ENCODE data around the gene NAALAD2. TPM values are rescaled to one million over a fixed set of nuclear protein-coding genes. Genes with fewer than 3 reads are reported as not detected.

Gene NAALAD2
- total RNA-seq, 2 donors from 2014 or later = 3.3 to 8.8 TPM

DNA sequence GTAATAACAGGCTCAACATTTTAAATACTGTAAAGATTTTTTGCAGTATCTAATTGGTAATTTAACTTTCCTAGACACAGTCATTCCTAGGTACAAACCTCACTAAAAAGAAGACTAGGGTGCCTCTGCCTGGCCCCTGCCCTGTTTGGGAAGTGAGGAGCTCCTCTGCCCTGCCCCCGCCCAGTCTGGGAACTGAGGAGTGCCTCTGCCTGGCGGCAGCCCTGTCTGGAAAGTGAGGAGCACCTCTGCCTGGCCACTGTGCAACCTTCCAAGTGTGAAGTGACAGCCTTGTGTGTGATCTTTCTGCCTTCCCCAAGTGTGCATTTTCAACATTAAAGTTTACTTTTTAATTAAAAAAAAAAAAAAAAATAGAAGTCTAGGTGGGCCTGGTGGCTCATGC, 84.1 kb downstream of the NAALAD2 start:
- Mint-ChIP-seq H3K27me3 (ENCODE audit: insufficient read depth) (no peaks in the 10 kb centered on the region), H3K4me1 (peaks cover 19% of the 10 kb centered on the region), H3K36me3 (ENCODE audit: low read depth) (peaks cover 26% of the 10 kb centered on the region), H3K4me3 (no peak overlapping the region), H3K27ac (no peak overlapping the region), H3K9me3 (peaks cover 16% of the 10 kb centered on the region)
- 88% methylated on average over 2 of the region's 2 CpGs; no CpG with 5 or more reads in 1 of the 2 experiments for WGBS, 2 experiments (ENCODE audit: insufficient coverage in 1 of 2, insufficient read length in 1 of 2)
- Histone ChIP-seq H3K27ac (ENCODE audit: low read depth, low read length) (no peak overlapping the region), H3K27me3 (ENCODE audit: control insufficient read depth, insufficient read depth, low read length, poor library complexity, severe bottlenecking) (no peaks in the 10 kb centered on the region), H3K36me3 (ENCODE audit: control insufficient read depth, insufficient read depth, low read length) (peaks cover 53% of the 10 kb centered on the region), H3K4me3 (ENCODE audit: low read length) (no peak overlapping the region), H3K9me3 (ENCODE audit: control insufficient read depth, low read length) (peaks cover 21% of the 10 kb centered on the region), H3K9ac (ENCODE audit: extremely low read depth, low read length, poor library complexity, severe bottlenecking) (no peak overlapping the region), H3K4me1 (ENCODE audit: control insufficient read depth, insufficient read depth, low read length) (peaks cover 4% of the 10 kb centered on the region)
- DNase-seq = peak; percentile 69
- TF ChIP-seq CTCF (conservative IDR thresholded peaks at IDR 0.05) = no peak

- Histone ChIP-seq H3K4me3 (ENCODE audit: low read length) (peak overlapping the region; percentile 93), H3K9ac (ENCODE audit: extremely low read depth, low read length, poor library complexity, severe bottlenecking) (no peak overlapping the region), H3K36me3 (ENCODE audit: control insufficient read depth, insufficient read depth, low read length) (peaks cover 44% of the 10 kb centered on the region), H3K27me3 (ENCODE audit: control insufficient read depth, insufficient read depth, low read length, poor library complexity, severe bottlenecking) (no peaks in the 10 kb centered on the region), H3K27ac (ENCODE audit: low read depth, low read length) (no peak overlapping the region), H3K4me1 (ENCODE audit: control insufficient read depth, insufficient read depth, low read length) (peaks cover 4% of the 10 kb centered on the region), H3K9me3 (ENCODE audit: control insufficient read depth, low read length) (peaks cover 21% of the 10 kb centered on the region)
- DNase-seq = no peak
- no peak for TF ChIP-seq CTCF (conservative IDR thresholded peaks at IDR 0.05)
- WGBS, 2 experiments (ENCODE audit: insufficient coverage in 1 of 2, insufficient read length in 1 of 2) = 96 to 100% methylated on average over 3 to 6 of the region's 6 CpGs
- Mint-ChIP-seq H3K4me1 (peaks cover 22% of the 10 kb centered on the region), H3K27ac (no peak overlapping the region), H3K36me3 (ENCODE audit: low read depth) (peaks cover 22% of the 10 kb centered on the region), H3K4me3 (no peak overlapping the region), H3K9me3 (peaks cover 16% of the 10 kb centered on the region), H3K27me3 (ENCODE audit: insufficient read depth) (no peaks in the 10 kb centered on the region)
These were observed 85.0 kb downstream of the NAALAD2 start for GRCh38 chr11:90219438-90219837.

GRCh38 chr11:90220391-90220790, 85.9 kb downstream of the NAALAD2 start:
- Histone ChIP-seq H3K36me3 (ENCODE audit: control insufficient read depth, insufficient read depth, low read length) (peaks cover 37% of the 10 kb centered on the region), H3K27ac (ENCODE audit: low read depth, low read length) (no peak overlapping the region), H3K9ac (ENCODE audit: extremely low read depth, low read length, poor library complexity, severe bottlenecking) (no peak overlapping the region), H3K4me3 (ENCODE audit: low read length) (peak overlapping the region; percentile 93), H3K9me3 (ENCODE audit: control insufficient read depth, low read length) (peaks cover 21% of the 10 kb centered on the region), H3K27me3 (ENCODE audit: control insufficient read depth, insufficient read depth, low read length, poor library complexity, severe bottlenecking) (no peaks in the 10 kb centered on the region), H3K4me1 (ENCODE audit: control insufficient read depth, insufficient read depth, low read length) (peaks cover 4% of the 10 kb centered on the region)
- 80 to 100% methylated on average over 1 of the region's 1 CpG for WGBS, 2 experiments (ENCODE audit: insufficient coverage in 1 of 2, insufficient read length in 1 of 2)
- no peak for DNase-seq
- peaks cover 16% of the 10 kb centered on the region for H3K9me3 Mint-ChIP-seq
- peaks cover 22% of the 10 kb centered on the region for H3K36me3 Mint-ChIP-seq (ENCODE audit: low read depth)
- no peak overlapping the region for H3K4me3 Mint-ChIP-seq
- TF ChIP-seq CTCF (conservative IDR thresholded peaks at IDR 0.05) = no peak
- no peaks in the 10 kb centered on the region for H3K27me3 Mint-ChIP-seq (ENCODE audit: insufficient read depth)
- no peak overlapping the region for H3K27ac Mint-ChIP-seq
- H3K4me1 Mint-ChIP-seq = peaks cover 22% of the 10 kb centered on the region

Measured in endodermal cell (in vitro differentiated cells).